ENCODE measurements around the gene TRPM4. TPM values are rescaled to one million over a fixed set of nuclear protein-coding genes. Genes with fewer than 3 reads are reported as not detected.
"Not testable (repeated sequence)": the region's sequence is repeated elsewhere in the genome, so short reads cannot be mapped to it uniquely, and the experiment has no call there.

The TRPM4 gene
- total and polyA plus RNA-seq, 9 donors = 13.1 to 52.5 (median 33.8) TPM

GRCh38 chr19:49140951-49141350, 16.6 kb upstream of the TRPM4 start:
- H3K27ac ChIP-seq (ENCODE audit: low read length) = no peak overlapping the region
- H3K4me3 ChIP-seq (ENCODE audit: low read length) = no peak overlapping the region
- H3K36me3 ChIP-seq (ENCODE audit: control insufficient read depth, insufficient read depth, low read length) = no peaks in the 10 kb centered on the region
- H3K9me3 ChIP-seq (replicated peaks; ENCODE audit: control insufficient read depth, low read depth, low read length) = no peaks in the 10 kb centered on the region
- DNase-seq = no peak
- H3K4me1 ChIP-seq (ENCODE audit: control insufficient read depth, insufficient read depth, low read length) = peaks cover 33% of the 10 kb centered on the region
- no peaks in the 10 kb centered on the region for H3K27me3 ChIP-seq (ENCODE audit: control insufficient read depth, insufficient read depth, low read length)
- WGBS (ENCODE audit: insufficient coverage) = 83% methylated on average over 7 of the region's 7 CpGs

GRCh38 chr19:49141352-49141751, 16.2 kb upstream of the TRPM4 start:
- 72% methylated on average over 2 of the region's 6 CpGs for WGBS (ENCODE audit: insufficient coverage)
- Histone ChIP-seq H3K36me3 (ENCODE audit: control insufficient read depth, insufficient read depth, low read length) (no peaks in the 10 kb centered on the region), H3K4me1 (ENCODE audit: control insufficient read depth, insufficient read depth, low read length) (peaks cover 33% of the 10 kb centered on the region), H3K4me3 (ENCODE audit: low read length) (no peak overlapping the region), H3K9me3 (replicated peaks; ENCODE audit: control insufficient read depth, low read depth, low read length) (no peaks in the 10 kb centered on the region), H3K27me3 (ENCODE audit: control insufficient read depth, insufficient read depth, low read length) (no peaks in the 10 kb centered on the region), H3K27ac (ENCODE audit: low read length) (no peak overlapping the region)
- no peak for DNase-seq

GRCh38 chr19:49142866-49143335, 14.7 kb upstream of the TRPM4 start:
- Histone ChIP-seq H3K9me3 (replicated peaks; ENCODE audit: control insufficient read depth, low read depth, low read length) (no peaks in the 10 kb centered on the region), H3K4me3 (ENCODE audit: low read length) (peak overlapping the region; percentile 63), H3K27me3 (ENCODE audit: control insufficient read depth, insufficient read depth, low read length) (no peaks in the 10 kb centered on the region), H3K27ac (ENCODE audit: low read length) (no peak overlapping the region), H3K4me1 (ENCODE audit: control insufficient read depth, insufficient read depth, low read length) (peaks cover 25% of the 10 kb centered on the region), H3K36me3 (ENCODE audit: control insufficient read depth, insufficient read depth, low read length) (no peaks in the 10 kb centered on the region)
- peak; percentile 96 for DNase-seq
- WGBS (ENCODE audit: insufficient coverage) = under 1% methylated on average over 21 of the region's 21 CpGs

- Histone ChIP-seq H3K27me3 (ENCODE audit: control insufficient read depth, insufficient read depth, low read length) (no peaks in the 10 kb centered on the region), H3K4me1 (ENCODE audit: control insufficient read depth, insufficient read depth, low read length) (peaks cover 44% of the 10 kb centered on the region), H3K4me3 (ENCODE audit: low read length) (peak overlapping the region; percentile 18), H3K27ac (ENCODE audit: low read length) (no peak overlapping the region), H3K36me3 (ENCODE audit: control insufficient read depth, insufficient read depth, low read length) (no peaks in the 10 kb centered on the region), H3K9me3 (replicated peaks; ENCODE audit: control insufficient read depth, low read depth, low read length) (no peaks in the 10 kb centered on the region)
- peak; percentile 74 for DNase-seq
- WGBS (ENCODE audit: insufficient coverage) = 3% methylated on average over 14 of the region's 30 CpGs
These were observed 11.8 kb upstream of the TRPM4 start for GRCh38 chr19:49145573-49146407.

- peaks cover 50% of the 10 kb centered on the region for H3K4me1 ChIP-seq (ENCODE audit: control insufficient read depth, insufficient read depth, low read length)
- not testable (repeated sequence) for H3K27me3 ChIP-seq (ENCODE audit: control insufficient read depth, insufficient read depth, low read length)
These were observed 11.2 kb upstream of the TRPM4 start for GRCh38 chr19:49146408-49146770.

GRCh38 chr19:49148044-49148682, 9.4 kb upstream of the TRPM4 start:
- no peak for DNase-seq
- no peaks in the 10 kb centered on the region for H3K9me3 ChIP-seq (replicated peaks; ENCODE audit: control insufficient read depth, low read depth, low read length)
- WGBS (ENCODE audit: insufficient coverage) = 69% methylated on average over 10 of the region's 11 CpGs
- peak overlapping the region; percentile 95 for H3K4me3 ChIP-seq (ENCODE audit: low read length)
- H3K4me1 ChIP-seq (ENCODE audit: control insufficient read depth, insufficient read depth, low read length) = peaks cover 51% of the 10 kb centered on the region
- peaks cover 3% of the 10 kb centered on the region for H3K36me3 ChIP-seq (ENCODE audit: control insufficient read depth, insufficient read depth, low read length)
- peak overlapping the region; percentile 60 for H3K27ac ChIP-seq (ENCODE audit: low read length)
- no peaks in the 10 kb centered on the region for H3K27me3 ChIP-seq (ENCODE audit: control insufficient read depth, insufficient read depth, low read length)

More at GRCh38 chr19:49146408-49146770, 11.2 kb upstream of the TRPM4 start:
- 14% methylated on average over 7 of the region's 7 CpGs for WGBS (ENCODE audit: insufficient coverage)
- not testable (repeated sequence) for H3K27ac ChIP-seq (ENCODE audit: low read length); H3K9me3 ChIP-seq (replicated peaks; ENCODE audit: control insufficient read depth, low read depth, low read length); H3K36me3 ChIP-seq (ENCODE audit: control insufficient read depth, insufficient read depth, low read length); DNase-seq; H3K4me3 ChIP-seq (ENCODE audit: low read length)

GRCh38 chr19:49148784-49149651, 8.6 kb upstream of the TRPM4 start:
- Histone ChIP-seq H3K27me3 (ENCODE audit: control insufficient read depth, insufficient read depth, low read length) (no peaks in the 10 kb centered on the region), H3K36me3 (ENCODE audit: control insufficient read depth, insufficient read depth, low read length) (peaks cover 3% of the 10 kb centered on the region), H3K4me3 (ENCODE audit: low read length) (peak overlapping the region; percentile 95), H3K9me3 (replicated peaks; ENCODE audit: control insufficient read depth, low read depth, low read length) (no peaks in the 10 kb centered on the region), H3K4me1 (ENCODE audit: control insufficient read depth, insufficient read depth, low read length) (peaks cover 54% of the 10 kb centered on the region), H3K27ac (ENCODE audit: low read length) (peak overlapping the region; percentile 91)
- peak; percentile 96 for DNase-seq
- whole genome bisulfite sequencing (ENCODE audit: insufficient coverage) = 1% methylated on average over 42 of the region's 49 CpGs

- H3K27me3 ChIP-seq (ENCODE audit: control insufficient read depth, insufficient read depth, low read length) = no peaks in the 10 kb centered on the region
- peak overlapping the region; percentile 91 for H3K27ac ChIP-seq (ENCODE audit: low read length)
- peaks cover 3% of the 10 kb centered on the region for H3K36me3 ChIP-seq (ENCODE audit: control insufficient read depth, insufficient read depth, low read length)
- no peaks in the 10 kb centered on the region for H3K9me3 ChIP-seq (replicated peaks; ENCODE audit: control insufficient read depth, low read depth, low read length)
- DNase-seq = peak; percentile 97
- 1% methylated on average over 16 of the region's 23 CpGs for WGBS (ENCODE audit: insufficient coverage)
- H3K4me1 ChIP-seq (ENCODE audit: control insufficient read depth, insufficient read depth, low read length) = peaks cover 61% of the 10 kb centered on the region
- peak overlapping the region; percentile 95 for H3K4me3 ChIP-seq (ENCODE audit: low read length)
These were observed 7.9 kb upstream of the TRPM4 start for GRCh38 chr19:49149652-49150105.

- peak overlapping the region; percentile 95 for H3K4me3 ChIP-seq (ENCODE audit: low read length)
These were observed 7.3 kb upstream of the TRPM4 start for GRCh38 chr19:49150106-49150943.

More at GRCh38 chr19:49150106-49150943, 7.3 kb upstream of the TRPM4 start:
- H3K9me3 ChIP-seq (replicated peaks; ENCODE audit: control insufficient read depth, low read depth, low read length) = no peaks in the 10 kb centered on the region
- H3K27ac ChIP-seq (ENCODE audit: low read length) = peak overlapping the region; percentile 91
- H3K36me3 ChIP-seq (ENCODE audit: control insufficient read depth, insufficient read depth, low read length) = peaks cover 3% of the 10 kb centered on the region
- DNase-seq = peak; percentile 97
- peaks cover 67% of the 10 kb centered on the region for H3K4me1 ChIP-seq (ENCODE audit: control insufficient read depth, insufficient read depth, low read length)
- H3K27me3 ChIP-seq (ENCODE audit: control insufficient read depth, insufficient read depth, low read length) = no peaks in the 10 kb centered on the region
- WGBS (ENCODE audit: insufficient coverage) = 0% methylated on average over 23 of the region's 75 CpGs
